Astrocyte of the spinal cord (primary cell): ENCODE measurements around the gene C7orf33.

ENCODE experiments used
- DNase-seq: peaks from one replicate; pipeline ENCODE4 v3.0.0; 2011; ENCODE audit warnings: low read depth, low spot score
- H3K4me3 ChIP-seq: 2 replicates; pipeline ENCODE4 v1.5.1; 2011; ENCODE audit warnings: low read depth, mild to moderate bottlenecking, low read length, moderate library complexity
- in situ Hi-C: cut with HindIII; loops from 2 replicates; pipeline ENCODE4 v1.10.0; 2017; ENCODE audit warnings: low sequenced_read_pairs
- TF ChIP-seq, protein P1 (sequence below): IDR thresholded peaks from 2 replicates; pipeline ENCODE4 v1.5.1; 2012; ENCODE audit warnings: low read depth, mild to moderate bottlenecking, low read length, inconsistent platforms

C7orf33 gene

GRCh38 chr7:148624735-148625134 lies 34.2 kb downstream of the C7orf33 start:
- H3K4me3 ChIP-seq = no peak overlapping the region
- no peak for DNase-seq
- in situ Hi-C loops = no loop called here
- TF ChIP-seq, protein P1, sequence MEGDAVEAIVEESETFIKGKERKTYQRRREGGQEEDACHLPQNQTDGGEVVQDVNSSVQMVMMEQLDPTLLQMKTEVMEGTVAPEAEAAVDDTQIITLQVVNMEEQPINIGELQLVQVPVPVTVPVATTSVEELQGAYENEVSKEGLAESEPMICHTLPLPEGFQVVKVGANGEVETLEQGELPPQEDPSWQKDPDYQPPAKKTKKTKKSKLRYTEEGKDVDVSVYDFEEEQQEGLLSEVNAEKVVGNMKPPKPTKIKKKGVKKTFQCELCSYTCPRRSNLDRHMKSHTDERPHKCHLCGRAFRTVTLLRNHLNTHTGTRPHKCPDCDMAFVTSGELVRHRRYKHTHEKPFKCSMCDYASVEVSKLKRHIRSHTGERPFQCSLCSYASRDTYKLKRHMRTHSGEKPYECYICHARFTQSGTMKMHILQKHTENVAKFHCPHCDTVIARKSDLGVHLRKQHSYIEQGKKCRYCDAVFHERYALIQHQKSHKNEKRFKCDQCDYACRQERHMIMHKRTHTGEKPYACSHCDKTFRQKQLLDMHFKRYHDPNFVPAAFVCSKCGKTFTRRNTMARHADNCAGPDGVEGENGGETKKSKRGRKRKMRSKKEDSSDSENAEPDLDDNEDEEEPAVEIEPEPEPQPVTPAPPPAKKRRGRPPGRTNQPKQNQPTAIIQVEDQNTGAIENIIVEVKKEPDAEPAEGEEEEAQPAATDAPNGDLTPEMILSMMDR = no peak

DNA sequence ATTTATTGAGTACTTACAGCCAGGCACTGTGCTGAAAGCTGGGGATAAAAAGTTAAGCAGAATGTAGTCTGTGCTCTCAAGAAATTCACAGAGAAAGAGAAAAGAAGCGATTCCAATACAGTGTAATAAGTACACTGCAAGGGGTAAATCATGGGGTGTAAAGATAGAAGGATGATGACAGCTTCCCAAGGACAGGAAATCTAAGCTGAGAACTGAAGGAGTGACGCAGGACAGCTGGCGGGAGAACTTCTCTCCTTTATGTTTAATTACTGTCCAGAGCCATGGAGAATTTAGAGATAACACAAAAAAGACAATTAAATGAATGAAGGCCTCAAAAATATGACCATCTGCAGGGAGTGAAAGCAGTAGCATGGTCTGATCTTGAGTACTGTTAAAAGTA lies 34.8 kb downstream of the C7orf33 start:
- no peak for DNase-seq
- H3K4me3 ChIP-seq = no peak overlapping the region
- in situ Hi-C loops = no loop called here
- TF ChIP-seq, protein P1 = no peak

DNA sequence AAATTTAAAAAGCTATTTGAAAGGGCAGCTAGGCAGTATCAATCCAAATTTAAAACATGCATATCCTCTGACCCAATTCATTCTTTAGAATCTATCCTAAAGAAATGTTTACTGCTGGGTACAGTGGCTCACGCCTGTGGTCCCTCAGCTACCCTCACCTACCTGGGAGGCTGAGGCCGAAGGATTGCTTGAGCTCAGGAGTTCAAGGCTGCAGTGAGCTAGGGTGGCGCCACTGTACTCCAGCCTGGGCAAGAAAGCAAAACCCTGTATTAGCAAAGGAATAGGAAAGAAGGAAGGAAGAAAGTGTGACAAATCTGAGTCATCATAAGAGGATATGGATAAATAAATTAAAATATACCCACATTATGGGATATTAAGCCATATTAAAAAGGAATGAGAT lies 36.3 kb downstream of the C7orf33 start:
- in situ Hi-C loops = no loop called here
- TF ChIP-seq, protein P1 = no peak
- no peak overlapping the region for H3K4me3 ChIP-seq
- DNase-seq = no peak

DNA sequence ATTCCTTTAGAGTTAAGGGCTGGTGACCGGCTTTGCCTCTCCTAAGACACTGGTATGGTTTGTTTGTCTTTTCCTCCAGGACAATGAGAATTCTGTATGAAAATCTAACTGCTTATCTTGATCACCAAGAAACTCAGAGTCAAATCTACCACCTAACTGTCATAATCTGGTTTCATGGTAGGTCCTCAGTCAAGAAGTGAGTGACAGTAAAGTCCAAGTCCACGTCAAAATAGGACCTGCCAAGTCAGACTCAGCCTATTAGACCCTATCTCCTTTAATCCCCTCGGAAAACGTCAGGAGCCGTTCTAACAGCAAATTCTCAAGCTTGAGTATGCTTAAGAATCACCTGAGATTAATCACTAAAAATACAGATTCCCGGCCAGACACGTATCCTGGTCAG lies 37.4 kb downstream of the C7orf33 start:
- TF ChIP-seq, protein P1 = no peak
- DNase-seq = no peak
- in situ Hi-C loops = no loop called here
- H3K4me3 ChIP-seq = no peak overlapping the region

DNA sequence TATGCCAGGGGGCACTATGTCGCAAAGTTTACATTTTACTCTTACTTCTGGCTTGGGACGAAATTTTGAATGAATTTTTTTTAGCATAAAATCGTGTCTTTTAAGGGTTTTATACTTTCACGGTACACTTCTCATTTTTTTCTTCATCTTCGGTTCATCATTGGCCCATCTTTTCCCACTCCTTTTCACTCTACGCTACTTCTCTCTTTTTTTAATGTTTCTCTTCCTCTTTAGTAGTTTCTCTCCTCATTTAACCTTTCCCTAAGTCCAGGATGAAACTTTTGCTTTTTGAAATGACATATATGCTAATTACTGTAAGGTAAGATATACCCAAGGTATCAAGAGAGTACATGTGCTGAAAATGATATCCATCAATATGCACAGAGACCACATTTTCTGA lies 39.5 kb downstream of the C7orf33 start:
- TF ChIP-seq, protein P1 = no peak
- in situ Hi-C loops = no loop called here
- H3K4me3 ChIP-seq = no peak overlapping the region
- DNase-seq = no peak

DNA sequence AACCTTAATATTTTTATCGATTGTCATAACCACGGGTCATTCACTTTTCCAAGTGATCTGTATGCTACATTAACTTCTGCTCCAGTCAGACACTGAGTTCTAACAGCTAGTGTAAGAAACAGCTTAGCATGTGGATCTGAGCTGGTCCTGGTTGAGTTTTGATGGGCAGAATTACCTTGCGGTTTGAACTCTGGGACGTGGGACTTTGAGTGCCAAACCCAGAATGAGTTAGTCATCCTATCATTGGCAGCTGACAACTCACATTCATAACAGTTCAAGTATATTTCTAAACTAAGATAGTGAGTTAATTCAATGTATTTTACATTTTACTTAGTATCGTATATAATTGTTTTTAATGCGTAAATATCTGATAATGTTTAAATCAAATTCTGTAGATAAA lies 43.2 kb downstream of the C7orf33 start:
- in situ Hi-C loops = no loop called here
- TF ChIP-seq, protein P1 = no peak
- no peak for DNase-seq
- no peak overlapping the region for H3K4me3 ChIP-seq

DNA sequence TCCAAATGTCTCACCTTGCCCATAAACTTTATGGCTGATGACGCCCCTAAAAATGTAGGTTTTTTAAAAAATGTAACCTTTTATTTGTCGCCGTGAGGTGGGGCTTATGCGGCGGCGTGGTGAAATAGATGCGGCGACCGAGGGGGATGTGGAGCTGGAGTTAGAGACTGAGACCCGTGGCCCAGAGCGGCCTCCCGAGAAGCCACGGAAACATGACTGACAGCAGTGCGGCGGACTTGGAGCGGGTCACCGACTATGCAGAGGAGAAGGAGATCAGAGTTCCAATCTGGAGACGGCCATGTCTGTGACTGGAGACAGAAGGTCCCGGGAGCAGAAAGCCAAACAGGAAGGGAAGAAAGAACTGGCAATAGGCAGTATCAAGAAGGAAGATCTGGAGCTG lies 46.5 kb downstream of the C7orf33 start:
- TF ChIP-seq, protein P1 = no peak
- in situ Hi-C loops = no loop called here
- no peak overlapping the region for H3K4me3 ChIP-seq
- no peak for DNase-seq
